ENCODE results near the gene RAB11A. TPM values are rescaled to one million over a fixed set of nuclear protein-coding genes. Genes with fewer than 3 reads are reported as not detected.

Gene RAB11A
- polyA plus RNA-seq, 2 of the 4 experiments (the other 2 are of a cell fraction), result 316 to 551 TPM

DNA sequence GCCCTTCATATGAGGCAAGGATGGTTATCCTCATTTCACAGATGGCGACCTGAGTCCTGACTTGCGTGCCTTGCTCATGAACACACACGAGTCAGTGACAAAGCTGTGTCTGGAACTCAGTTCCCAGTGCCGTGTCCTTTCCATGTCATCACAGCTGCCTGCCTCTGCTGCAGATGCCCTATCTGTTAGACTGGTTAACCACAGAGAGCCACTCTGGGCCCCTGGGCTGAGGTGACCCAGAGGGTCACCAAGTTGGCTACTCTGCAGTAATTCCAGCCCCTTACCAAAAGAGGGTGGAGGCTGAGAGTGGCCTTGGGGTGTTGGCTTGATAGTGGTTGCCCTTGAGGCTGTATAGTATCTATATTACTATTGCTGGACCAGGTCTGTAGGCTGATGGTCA is 41.0 kb downstream of the RAB11A start (continued):
- TF ChIP-seq RNF2 (IDR thresholded peaks at IDR 0.05; ENCODE audit: borderline replicate concordance, low read depth), result no peak

DNA sequence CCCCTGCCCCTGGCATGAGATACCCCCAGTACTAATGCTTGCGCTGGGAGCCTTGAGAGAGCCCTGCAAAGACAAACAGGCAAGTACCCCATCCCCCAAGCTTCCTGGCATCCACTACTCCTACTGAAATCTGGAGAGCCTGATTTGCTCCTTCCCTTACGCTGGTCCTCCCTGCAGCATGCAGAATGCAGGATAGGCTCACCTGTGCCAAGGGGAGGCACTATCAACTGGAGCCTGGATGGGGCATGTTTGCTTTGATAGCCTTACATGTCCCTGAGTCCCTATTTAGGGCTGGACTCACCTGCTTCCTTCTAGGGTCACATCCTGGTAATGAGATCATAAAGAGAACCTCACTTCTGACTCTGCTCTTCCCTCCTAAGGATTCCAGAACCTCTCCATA is 42.9 kb downstream of the RAB11A start:
- no peak for TF ChIP-seq TFCP2L1 (CRISPR knock-in tag; IDR thresholded peaks at IDR 0.05)
- TF ChIP-seq ZSCAN20 (CRISPR knock-in tag; IDR thresholded peaks at IDR 0.05), result no peak
- TF ChIP-seq RAD21 (conservative IDR thresholded peaks at IDR 0.05 in 1 of 2, IDR thresholded peaks at IDR 0.05 in 1 of 2), result no peak
- TF ChIP-seq NR3C1 (IDR thresholded peaks at IDR 0.05), result no peak
- TF ChIP-seq RCOR1 (IDR thresholded peaks at IDR 0.05; ENCODE audit: low read depth, low read length), result no peak
- no peak for TF ChIP-seq TP53 (CRISPR knock-in tag; IDR thresholded peaks at IDR 0.05)
- no peak for TF ChIP-seq NPAS2 (CRISPR knock-in tag; IDR thresholded peaks at IDR 0.05; ENCODE audit: borderline replicate concordance)
- TF ChIP-seq, protein P1, sequence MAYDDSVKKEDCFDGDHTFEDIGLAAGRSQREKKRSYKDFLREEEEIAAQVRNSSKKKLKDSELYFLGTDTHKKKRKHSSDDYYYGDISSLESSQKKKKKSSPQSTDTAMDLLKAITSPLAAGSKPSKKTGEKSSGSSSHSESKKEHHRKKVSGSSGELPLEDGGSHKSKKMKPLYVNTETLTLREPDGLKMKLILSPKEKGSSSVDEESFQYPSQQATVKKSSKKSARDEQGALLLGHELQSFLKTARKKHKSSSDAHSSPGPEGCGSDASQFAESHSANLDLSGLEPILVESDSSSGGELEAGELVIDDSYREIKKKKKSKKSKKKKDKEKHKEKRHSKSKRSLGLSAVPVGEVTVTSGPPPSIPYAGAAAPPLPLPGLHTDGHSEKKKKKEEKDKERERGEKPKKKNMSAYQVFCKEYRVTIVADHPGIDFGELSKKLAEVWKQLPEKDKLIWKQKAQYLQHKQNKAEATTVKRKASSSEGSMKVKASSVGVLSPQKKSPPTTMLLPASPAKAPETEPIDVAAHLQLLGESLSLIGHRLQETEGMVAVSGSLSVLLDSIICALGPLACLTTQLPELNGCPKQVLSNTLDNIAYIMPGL (CRISPR knock-in tag; IDR thresholded peaks at IDR 0.05; ENCODE audit: borderline replicate concordance), result no peak
- no peak for TF ChIP-seq ESRRA (IDR thresholded peaks at IDR 0.05; ENCODE audit: borderline replicate concordance, low read length)
- no peak for TF ChIP-seq HEYL (CRISPR knock-in tag; IDR thresholded peaks at IDR 0.05)
- ChIA-PET POLR2A (interaction anchor here (1.6 kb wide), 1 partner anchor 302 kb away, joined by 6 read pairs; the partner anchor contains the start of gene INTS14), CTCF (interaction anchor here (1.1 kb wide), 1 partner anchor 10 kb away, joined by 3 read pairs; no protein-coding TSS in a partner anchor)
- 90% methylated on average over 2 of the region's 2 CpGs for WGBS (ENCODE audit: missing lambda C conversion rate)
- no peak overlapping the region for H3K4me3 ChIP-seq
- ATAC-seq, result no peak
- no peak overlapping the region for H3K4me2 ChIP-seq
- H3K27ac ChIP-seq, result no peak overlapping the region
- 0 out of 3 replicates have a peak, but pooled peaks cover 4% of the 10 kb centered on the region for H3K4me1 ChIP-seq
- DNase-seq (ENCODE audit: low read depth in 1 of 2, low spot score in 1 of 2), result no peak
- no peaks in the 10 kb centered on the region for H3K9me3 ChIP-seq
- FAIRE-seq, result no peak

DNA sequence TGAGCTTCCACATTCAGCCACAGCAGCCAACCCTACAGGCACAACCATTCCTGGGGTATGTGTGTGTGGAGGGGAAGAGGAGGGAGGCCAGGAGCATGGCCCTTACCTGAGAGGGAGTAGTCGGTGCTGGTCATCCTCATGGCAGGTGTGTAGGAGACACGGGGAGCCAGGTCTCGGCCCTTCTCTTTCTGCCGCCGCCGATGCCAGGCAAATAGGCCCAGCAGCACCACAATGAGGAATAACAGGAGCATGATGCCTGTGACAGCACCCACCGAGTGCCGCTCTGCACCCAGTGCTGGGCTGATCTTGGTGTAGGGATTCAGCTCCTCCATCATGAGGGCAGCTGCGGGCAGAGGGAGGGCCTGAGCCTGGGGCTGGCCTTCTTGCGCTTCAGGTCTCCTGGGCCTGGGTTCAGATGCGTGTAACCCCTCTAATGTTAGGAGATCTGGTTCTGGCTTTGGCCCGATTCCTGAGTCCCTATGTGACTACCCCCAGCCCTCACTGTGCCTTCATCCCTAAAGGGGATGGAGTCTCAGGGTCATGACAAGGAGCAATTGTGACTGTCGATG is 44.4 kb downstream of the RAB11A start:
- H3K9me3 ChIP-seq, result no peaks in the 10 kb centered on the region
- WGBS (ENCODE audit: missing lambda C conversion rate), result 93% methylated on average over 13 of the region's 13 CpGs
- DNase-seq (ENCODE audit: low read depth in 1 of 2, low spot score in 1 of 2), result no peak
- no peak for FAIRE-seq
- CTCF ChIA-PET, result interaction anchor here (1.0 to 1.2 kb wide), 6 partner anchors 8 to 374 kb away, joined by 3 to 5 read pairs (median 4); no protein-coding TSS in a partner anchor
- TF ChIP-seq HOXB5 (CRISPR knock-in tag; IDR thresholded peaks at IDR 0.05) (no peak), RNF2 (IDR thresholded peaks at IDR 0.05; ENCODE audit: borderline replicate concordance, low read depth) (no peak), RAD21 (conservative IDR thresholded peaks at IDR 0.05 in 1 of 2, IDR thresholded peaks at IDR 0.05 in 1 of 2) (no peak), HOXA7 (CRISPR knock-in tag; IDR thresholded peaks at IDR 0.05) (no peak), KDM5A (IDR thresholded peaks at IDR 0.05) (no peak), EP300 (IDR thresholded peaks at IDR 0.05) (no peak), SMC3 (IDR thresholded peaks at IDR 0.05) (no peak), POLR2AphosphoS2 (conservative IDR thresholded peaks at IDR 0.05; ENCODE audit: low read length) (no peak), ZFP36 (IDR thresholded peaks at IDR 0.05; ENCODE audit: borderline replicate concordance, partially characterized antibody) (no peak), CBX2 (IDR thresholded peaks at IDR 0.05; ENCODE audit: borderline replicate concordance, low read depth) (no peak), NPAS2 (CRISPR knock-in tag; IDR thresholded peaks at IDR 0.05; ENCODE audit: borderline replicate concordance) (no peak), CBX8 (IDR thresholded peaks at IDR 0.05) (no peak)
- TF ChIP-seq, protein P2, sequence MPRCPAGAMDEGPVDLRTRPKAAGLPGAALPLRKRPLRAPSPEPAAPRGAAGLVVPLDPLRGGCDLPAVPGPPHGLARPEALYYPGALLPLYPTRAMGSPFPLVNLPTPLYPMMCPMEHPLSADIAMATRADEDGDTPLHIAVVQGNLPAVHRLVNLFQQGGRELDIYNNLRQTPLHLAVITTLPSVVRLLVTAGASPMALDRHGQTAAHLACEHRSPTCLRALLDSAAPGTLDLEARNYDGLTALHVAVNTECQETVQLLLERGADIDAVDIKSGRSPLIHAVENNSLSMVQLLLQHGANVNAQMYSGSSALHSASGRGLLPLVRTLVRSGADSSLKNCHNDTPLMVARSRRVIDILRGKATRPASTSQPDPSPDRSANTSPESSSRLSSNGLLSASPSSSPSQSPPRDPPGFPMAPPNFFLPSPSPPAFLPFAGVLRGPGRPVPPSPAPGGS (IDR thresholded peaks at IDR 0.05), result no peak
- TF ChIP-seq, protein P3, sequence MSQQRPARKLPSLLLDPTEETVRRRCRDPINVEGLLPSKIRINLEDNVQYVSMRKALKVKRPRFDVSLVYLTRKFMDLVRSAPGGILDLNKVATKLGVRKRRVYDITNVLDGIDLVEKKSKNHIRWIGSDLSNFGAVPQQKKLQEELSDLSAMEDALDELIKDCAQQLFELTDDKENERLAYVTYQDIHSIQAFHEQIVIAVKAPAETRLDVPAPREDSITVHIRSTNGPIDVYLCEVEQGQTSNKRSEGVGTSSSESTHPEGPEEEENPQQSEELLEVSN (IDR thresholded peaks at IDR 0.05; ENCODE audit: borderline replicate concordance, low read depth), result no peak
- H3K27ac ChIP-seq, result no peak overlapping the region
- no peak for ATAC-seq
- H3K4me2 ChIP-seq, result no peak overlapping the region
- no peak overlapping the region for H3K4me3 ChIP-seq
- H3K4me1 ChIP-seq, result 0 out of 3 replicates have a peak, but pooled peaks cover 4% of the 10 kb centered on the region
- POLR2A ChIA-PET, result interaction anchor here (1.6 kb wide), 1 partner anchor 303 kb away, joined by 6 read pairs; the partner anchor contains the start of gene INTS14

Measured in A549 (cell line).